HEK293 (cell line): Measurements from ENCODE around the gene YJU2.
"Not testable (repeated sequence)": the region's sequence is repeated elsewhere in the genome, so short reads cannot be mapped to it uniquely, and the experiment has no call there.

Source experiments
- CTCF ChIA-PET: fragments of 350-600 bp; formaldehyde crosslinking; extraction: SDS; loops from one replicate; lab custom pipeline; 2021; ENCODE audit warnings: antibody characterized with exemption; lab: Yijun Ruan, JAX
- POLR2A ChIA-PET: fragments of 300-600 bp; formaldehyde crosslinking; extraction: SDS; loops from one replicate; lab custom pipeline; 2020; ENCODE audit warnings: antibody characterized with exemption, inconsistent platforms; lab: Yijun Ruan, JAX
- H3K27ac ChIP-seq: fragments of 200-500 bp; sonication (Bioruptor generic); 2 replicates; pipeline ENCODE4 v1.5.1; 2014; ENCODE audit warnings: low read depth, low read length, control low read depth, inconsistent platforms; ENCODE audit errors: extremely low read depth
- H3K36me3 ChIP-seq, 2 experiments: fragments of 200-500 bp in 1 of 2; sonication (Bioruptor generic) in 1 of 2; 1 replicate in 1 of 2; 2 replicates in 1 of 2; pipeline ENCODE4 v1.5.1; 2014 to 2017; ENCODE audit warnings: inconsistent platforms in 2 of 2, low read length in 2 of 2; ENCODE audit not compliant: control insufficient read depth in 2 of 2, insufficient read depth in 1 of 2
- H3K4me1 ChIP-seq: fragments of 200-500 bp; sonication (Bioruptor generic); 2 replicates; pipeline ENCODE4 v1.5.1; 2014; ENCODE audit warnings: mild to moderate bottlenecking, low read length, inconsistent platforms; ENCODE audit not compliant: control insufficient read depth, insufficient read depth
- H3K4me3 ChIP-seq: 2 replicates; pipeline ENCODE4 v1.5.1; 2011; ENCODE audit warnings: low read depth, mild to moderate bottlenecking, control low read depth, low read length, moderate library complexity
- H3K9me3 ChIP-seq: fragments of 200-500 bp; sonication (Bioruptor generic); 2 replicates; pipeline ENCODE4 v1.5.1; 2014; ENCODE audit warnings: low read depth, low read length, inconsistent platforms; ENCODE audit not compliant: control insufficient read depth, insufficient read depth
- BCL11A ChIP-seq: fragments of 450-650 bp; formaldehyde crosslinking; IDR thresholded peaks from 2 replicates; pipeline ENCODE4 v1.5.1; 2016; ENCODE audit warnings: low read depth, missing biosample characterization, missing genetic modification characterization
- GLIS1 ChIP-seq: fragments of 450-650 bp; formaldehyde crosslinking; IDR thresholded peaks from 2 replicates; pipeline ENCODE4 v1.5.1; 2016; ENCODE audit warnings: missing biosample characterization, missing genetic modification characterization
- HOXA7 ChIP-seq: sonication (generic); formaldehyde crosslinking; IDR thresholded peaks from 2 replicates; pipeline ENCODE4 v1.8.1; 2022; ENCODE audit warnings: missing genetic modification reagents, borderline replicate concordance
- KLF1 ChIP-seq: fragments of 450-650 bp; formaldehyde crosslinking; IDR thresholded peaks from 2 replicates; pipeline ENCODE4 v1.5.1; 2016; ENCODE audit warnings: missing biosample characterization, missing genetic modification characterization
- KLF8 ChIP-seq: fragments of 450-650 bp; formaldehyde crosslinking; IDR thresholded peaks from 2 replicates; pipeline ENCODE4 v1.5.1; 2016; ENCODE audit warnings: missing biosample characterization, missing genetic modification characterization
- PATZ1 ChIP-seq: fragments of 450-650 bp; formaldehyde crosslinking; IDR thresholded peaks from 2 replicates; pipeline ENCODE4 v1.5.1; 2016; ENCODE audit warnings: missing biosample characterization, missing genetic modification characterization
- PRDM1 ChIP-seq: fragments of 450-650 bp; formaldehyde crosslinking; IDR thresholded peaks from 2 replicates; pipeline ENCODE4; 2016; ENCODE audit warnings: missing biosample characterization, missing genetic modification characterization
- SALL2 ChIP-seq: fragments of 450-650 bp; formaldehyde crosslinking; IDR thresholded peaks from 2 replicates; pipeline ENCODE4 v1.5.0; 2017; ENCODE audit warnings: missing biosample characterization, mild to moderate bottlenecking, missing genetic modification characterization, borderline replicate concordance
- ZBTB48 ChIP-seq: fragments of 450-650 bp; formaldehyde crosslinking; IDR thresholded peaks from 2 replicates; pipeline ENCODE4 v1.5.1; 2016; ENCODE audit warnings: missing biosample characterization, missing genetic modification characterization
- ZNF202 ChIP-seq: fragments of 450-650 bp; formaldehyde crosslinking; IDR thresholded peaks from 2 replicates; pipeline ENCODE4 v1.5.1; 2016; ENCODE audit warnings: missing biosample characterization, missing genetic modification characterization, borderline replicate concordance
- ZNF292 ChIP-seq: fragments of 450-650 bp; formaldehyde crosslinking; IDR thresholded peaks from 2 replicates; pipeline ENCODE4 v1.5.1; 2016; ENCODE audit warnings: low read depth, missing biosample characterization, missing genetic modification characterization, borderline replicate concordance
- ZNF302 ChIP-seq: fragments of 450-650 bp; formaldehyde crosslinking; IDR thresholded peaks from 2 replicates; pipeline ENCODE4 v1.5.1; 2016; ENCODE audit warnings: missing biosample characterization, missing genetic modification characterization, low read depth
- ZNF366 ChIP-seq: fragments of 450-650 bp; formaldehyde crosslinking; conservative IDR thresholded peaks from 2 replicates; pipeline ENCODE4 v1.5.1; 2016; ENCODE audit warnings: missing biosample characterization, missing genetic modification characterization
- ZNF398 ChIP-seq: fragments of 450-650 bp; formaldehyde crosslinking; IDR thresholded peaks from 2 replicates; pipeline ENCODE4 v1.5.1; 2017; ENCODE audit warnings: missing biosample characterization, missing genetic modification characterization
- ZNF530 ChIP-seq: fragments of 450-650 bp; formaldehyde crosslinking; IDR thresholded peaks from 2 replicates; pipeline ENCODE4 v1.5.1; 2016; ENCODE audit warnings: low read depth, missing biosample characterization, missing genetic modification characterization
- ZNF585B ChIP-seq: fragments of 450-650 bp; formaldehyde crosslinking; IDR thresholded peaks from 2 replicates; pipeline ENCODE4 v1.5.1; 2016; ENCODE audit warnings: missing biosample characterization, missing genetic modification characterization
- ZNF660 ChIP-seq: fragments of 450-650 bp; IDR thresholded peaks from 2 replicates; pipeline ENCODE4 v1.5.1; 2018; ENCODE audit warnings: missing biosample characterization, mild to moderate bottlenecking, missing genetic modification characterization
- ZNF707 ChIP-seq: fragments of 450-650 bp; formaldehyde crosslinking; IDR thresholded peaks from 2 replicates; pipeline ENCODE4 v1.5.1; 2016; ENCODE audit warnings: missing biosample characterization, missing genetic modification characterization
- TF ChIP-seq, protein P1 (sequence below): fragments of 450-650 bp; formaldehyde crosslinking; IDR thresholded peaks from 2 replicates; pipeline ENCODE4 v1.5.1; 2017; ENCODE audit warnings: missing biosample characterization, missing genetic modification characterization

YJU2 gene

GRCh38 chr19:4217429-4218264, 29.2 kb upstream of the YJU2 start:
- no peaks in the 10 kb centered on the region for H3K9me3 ChIP-seq
- H3K36me3 ChIP-seq = no peaks in the 10 kb centered on the region
- ChIA-PET CTCF (interaction anchor here (0.8 to 1.0 kb wide), 3 partner anchors 10 to 31 kb away, joined by 3 to 4 read pairs (median 3); no protein-coding TSS in a partner anchor), POLR2A (no interaction called here)
- H3K27ac ChIP-seq = no peak overlapping the region
- TF ChIP-seq BCL11A (tag by site-specific recombination) (no peak), ZNF302 (no peak), ZNF530 (tag by site-specific recombination) (no peak), SALL2 (no peak), HOXA7 (CRISPR knock-in tag) (no peak), KLF1 (no peak), ZNF398 (tag by site-specific recombination) (no peak), KLF8 (tag by site-specific recombination) (no peak), ZNF660 (tag by site-specific recombination) (no peak), ZNF707 (tag by site-specific recombination) (no peak), ZNF202 (tag by site-specific recombination) (no peak), PATZ1 (tag by site-specific recombination) (no peak), ZNF292 (tag by site-specific recombination) (no peak), ZNF585B (tag by site-specific recombination) (no peak)
- no peaks in the 10 kb centered on the region for H3K4me1 ChIP-seq
- H3K4me3 ChIP-seq = no peak overlapping the region

DNA sequence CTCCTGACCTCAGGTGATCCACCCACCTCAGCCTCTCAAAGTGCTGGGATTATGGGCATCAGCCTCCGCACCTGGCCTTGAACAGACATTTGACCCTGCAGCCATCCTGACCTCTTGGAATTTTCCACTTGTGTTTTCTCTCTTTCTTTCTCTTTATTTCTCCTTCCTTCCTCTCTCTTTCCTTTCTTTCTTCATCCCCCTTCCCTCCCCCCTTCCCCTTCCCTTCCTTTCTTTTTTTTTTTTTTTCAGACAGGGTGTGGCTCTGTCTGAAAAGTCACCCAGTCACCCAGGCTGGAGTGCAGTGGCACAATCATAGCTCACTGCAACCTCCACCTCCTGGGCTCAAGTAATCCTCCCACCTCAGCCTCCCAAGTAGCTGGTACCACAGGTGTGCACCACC, 28.4 kb upstream of the YJU2 start:
- CTCF ChIA-PET = interaction anchor here (0.6 kb wide), 1 partner anchor 62 kb away, joined by 3 read pairs; no protein-coding TSS in a partner anchor
- H3K4me3 ChIP-seq, POLR2A ChIA-PET, H3K27ac ChIP-seq, H3K9me3 ChIP-seq, H3K4me1 ChIP-seq, H3K36me3 ChIP-seq: not testable (repeated sequence)
- TF ChIP-seq ZNF366 (tag by site-specific recombination) = peak; percentile 48
- TF ChIP-seq PRDM1 (tag by site-specific recombination) = peak; percentile 84

- Histone ChIP-seq H3K4me3 (no peak overlapping the region), H3K36me3 (no peaks in the 10 kb centered on the region), H3K4me1 (no peaks in the 10 kb centered on the region), H3K9me3 (no peaks in the 10 kb centered on the region), H3K27ac (no peak overlapping the region)
- CTCF ChIA-PET = interaction anchor here (0.7 kb wide), 1 partner anchor 120 kb away, joined by 3 read pairs; no protein-coding TSS in a partner anchor
- POLR2A ChIA-PET = no interaction called here
- TF ChIP-seq GLIS1 (tag by site-specific recombination) (no peak), KLF8 (tag by site-specific recombination) (no peak), ZBTB48 (no peak)
- TF ChIP-seq, protein P1, sequence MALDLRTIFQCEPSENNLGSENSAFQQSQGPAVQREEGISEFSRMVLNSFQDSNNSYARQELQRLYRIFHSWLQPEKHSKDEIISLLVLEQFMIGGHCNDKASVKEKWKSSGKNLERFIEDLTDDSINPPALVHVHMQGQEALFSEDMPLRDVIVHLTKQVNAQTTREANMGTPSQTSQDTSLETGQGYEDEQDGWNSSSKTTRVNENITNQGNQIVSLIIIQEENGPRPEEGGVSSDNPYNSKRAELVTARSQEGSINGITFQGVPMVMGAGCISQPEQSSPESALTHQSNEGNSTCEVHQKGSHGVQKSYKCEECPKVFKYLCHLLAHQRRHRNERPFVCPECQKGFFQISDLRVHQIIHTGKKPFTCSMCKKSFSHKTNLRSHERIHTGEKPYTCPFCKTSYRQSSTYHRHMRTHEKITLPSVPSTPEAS (tag by site-specific recombination) = no peak
Measured at GRCh38 chr19:4220188-4220587, 26.7 kb upstream of the YJU2 start.
